VCaP (cell line): ENCODE measurements around the gene TMEM9.

Experiments used
- H3K27ac ChIP-seq: fragments of 450-650 bp; 2 replicates; pipeline ENCODE4 v1.5.1; 2017
- TF ChIP-seq, protein P1 (sequence below): fragments of 450-650 bp; conservative IDR thresholded peaks from 2 replicates; pipeline ENCODE4 v1.5.1; 2017; ENCODE audit warnings: mild to moderate bottlenecking, moderate library complexity

The TMEM9 gene

DNA sequence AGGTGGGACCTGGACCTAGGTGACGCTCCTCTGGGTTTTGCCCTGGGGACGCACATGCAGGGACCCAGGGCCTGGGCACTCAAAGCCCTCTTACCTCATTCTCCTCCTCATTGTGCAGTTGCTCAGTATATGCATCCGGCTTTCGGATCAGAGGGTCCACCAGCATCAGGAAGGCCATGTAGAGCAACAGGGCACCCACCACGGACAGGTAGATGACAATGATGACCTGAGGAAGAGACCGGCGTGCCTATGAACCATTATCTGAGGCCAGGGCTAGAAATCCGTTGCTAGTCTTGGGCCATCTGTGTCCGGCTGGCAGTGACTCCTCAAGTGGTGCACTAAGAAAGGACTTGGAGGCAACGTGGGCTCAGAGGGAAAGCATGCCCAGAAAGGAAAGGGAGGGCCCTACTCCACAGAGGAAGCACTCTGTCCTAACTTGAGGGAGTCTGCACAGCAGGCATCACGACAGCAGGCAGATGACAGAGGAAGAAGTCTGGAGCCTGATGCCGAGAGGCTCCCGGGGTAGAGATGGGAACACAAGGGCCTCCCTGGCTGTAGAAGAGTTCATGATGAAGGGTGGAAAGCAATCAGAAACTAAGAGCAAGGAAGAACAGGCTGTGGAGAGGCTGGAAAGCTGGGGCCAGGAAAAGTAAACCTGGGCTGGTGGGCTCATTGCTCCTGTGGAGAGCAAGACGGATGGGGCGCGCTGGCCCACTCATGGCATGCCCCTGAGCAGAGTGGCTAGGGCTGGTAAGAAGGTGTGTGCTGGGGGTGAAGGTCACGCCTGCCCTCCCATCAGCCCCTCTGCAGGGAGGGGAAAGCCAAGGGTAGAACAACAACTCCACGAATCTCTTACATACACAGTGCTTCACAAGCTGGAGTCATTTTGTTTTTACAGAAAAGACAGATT is 10.3 kb downstream of the TMEM9 start:
- H3K27ac ChIP-seq = no peak overlapping the region
- TF ChIP-seq, protein P1, sequence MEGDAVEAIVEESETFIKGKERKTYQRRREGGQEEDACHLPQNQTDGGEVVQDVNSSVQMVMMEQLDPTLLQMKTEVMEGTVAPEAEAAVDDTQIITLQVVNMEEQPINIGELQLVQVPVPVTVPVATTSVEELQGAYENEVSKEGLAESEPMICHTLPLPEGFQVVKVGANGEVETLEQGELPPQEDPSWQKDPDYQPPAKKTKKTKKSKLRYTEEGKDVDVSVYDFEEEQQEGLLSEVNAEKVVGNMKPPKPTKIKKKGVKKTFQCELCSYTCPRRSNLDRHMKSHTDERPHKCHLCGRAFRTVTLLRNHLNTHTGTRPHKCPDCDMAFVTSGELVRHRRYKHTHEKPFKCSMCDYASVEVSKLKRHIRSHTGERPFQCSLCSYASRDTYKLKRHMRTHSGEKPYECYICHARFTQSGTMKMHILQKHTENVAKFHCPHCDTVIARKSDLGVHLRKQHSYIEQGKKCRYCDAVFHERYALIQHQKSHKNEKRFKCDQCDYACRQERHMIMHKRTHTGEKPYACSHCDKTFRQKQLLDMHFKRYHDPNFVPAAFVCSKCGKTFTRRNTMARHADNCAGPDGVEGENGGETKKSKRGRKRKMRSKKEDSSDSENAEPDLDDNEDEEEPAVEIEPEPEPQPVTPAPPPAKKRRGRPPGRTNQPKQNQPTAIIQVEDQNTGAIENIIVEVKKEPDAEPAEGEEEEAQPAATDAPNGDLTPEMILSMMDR = no peak

DNA sequence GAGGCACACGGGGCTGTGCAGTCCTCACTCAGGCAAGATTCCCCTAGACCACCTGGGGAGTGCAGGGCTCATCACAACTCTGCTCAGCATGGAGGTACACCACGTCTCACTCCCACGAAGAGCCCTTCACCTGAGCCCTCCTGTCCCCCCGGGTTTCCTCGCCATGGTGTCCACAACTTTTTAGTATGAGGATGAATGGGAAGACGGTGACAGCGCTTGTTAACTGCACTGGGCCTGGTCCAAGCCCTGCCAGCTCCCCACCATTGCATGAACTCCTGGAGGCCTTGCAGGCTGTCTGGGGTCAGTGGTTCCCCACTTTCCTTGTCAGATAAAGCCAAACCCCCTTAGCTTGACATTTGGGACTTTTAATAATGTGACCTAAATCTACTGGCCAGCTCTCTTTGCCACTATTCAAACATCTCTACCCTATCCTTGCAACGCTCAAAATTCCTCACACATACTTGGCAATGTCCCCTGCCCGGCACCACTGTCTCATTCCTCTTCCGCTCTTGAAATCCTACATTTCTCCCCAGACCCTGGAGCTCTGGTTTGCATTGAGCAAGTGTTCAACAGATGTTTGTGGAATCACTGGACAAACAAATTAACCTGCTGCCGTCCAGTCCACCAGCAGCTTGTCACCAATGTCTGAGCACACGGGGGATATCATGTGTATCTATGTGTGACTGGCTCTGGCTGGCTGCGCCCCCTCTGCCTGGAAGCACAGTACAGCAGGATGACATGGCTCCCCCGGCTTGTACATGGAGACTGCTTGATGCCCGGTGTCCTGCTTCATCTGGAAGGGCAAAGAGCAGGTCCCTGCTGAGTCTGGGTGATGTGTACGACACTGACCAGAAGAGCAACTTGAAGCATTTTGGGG is 11.2 kb downstream of the TMEM9 start:
- TF ChIP-seq, protein P1 = no peak

DNA sequence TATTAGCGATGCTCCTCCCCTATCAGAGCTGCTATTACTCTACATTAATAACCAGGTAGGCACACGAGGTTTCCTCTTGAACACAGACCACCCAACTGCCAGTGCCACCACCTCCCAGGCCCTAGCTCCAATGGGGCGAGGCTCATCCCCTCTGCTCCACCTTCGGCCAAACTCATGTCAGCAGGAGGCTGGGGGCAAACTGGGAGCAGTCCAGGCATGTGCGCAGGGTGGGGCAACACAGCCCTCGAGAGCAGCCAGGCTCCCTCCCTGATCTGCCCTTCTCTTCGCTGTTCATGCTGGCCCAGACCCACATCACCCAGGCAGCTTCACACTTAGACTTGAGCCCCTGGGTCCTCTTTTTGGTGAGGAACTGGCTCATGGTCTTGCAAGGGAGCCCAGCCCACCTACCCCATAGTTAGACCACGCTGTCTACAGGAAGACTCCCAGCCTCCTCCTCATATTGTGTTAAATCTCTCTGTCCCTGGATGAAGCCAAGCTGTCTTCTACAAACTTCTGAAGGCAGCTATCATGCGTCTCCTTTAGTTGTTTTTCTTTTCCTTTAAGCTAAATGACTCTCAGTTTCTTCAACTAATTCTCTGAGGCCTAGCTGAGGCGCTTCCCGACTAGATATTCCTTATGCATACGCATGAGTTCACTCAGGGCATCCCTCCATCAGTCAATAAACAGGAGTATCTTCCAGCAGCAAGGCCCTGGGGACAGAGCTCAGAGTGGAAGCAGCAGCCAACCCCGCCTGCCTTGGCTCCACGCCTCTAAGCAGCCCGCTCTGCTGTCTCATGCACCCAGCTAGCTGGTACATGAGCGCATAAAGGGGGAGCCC is 12.0 kb downstream of the TMEM9 start:
- no peak overlapping the region for H3K27ac ChIP-seq

More for the DNA sequence above, 11.2 kb downstream of the TMEM9 start:
- no peak overlapping the region for H3K27ac ChIP-seq

DNA sequence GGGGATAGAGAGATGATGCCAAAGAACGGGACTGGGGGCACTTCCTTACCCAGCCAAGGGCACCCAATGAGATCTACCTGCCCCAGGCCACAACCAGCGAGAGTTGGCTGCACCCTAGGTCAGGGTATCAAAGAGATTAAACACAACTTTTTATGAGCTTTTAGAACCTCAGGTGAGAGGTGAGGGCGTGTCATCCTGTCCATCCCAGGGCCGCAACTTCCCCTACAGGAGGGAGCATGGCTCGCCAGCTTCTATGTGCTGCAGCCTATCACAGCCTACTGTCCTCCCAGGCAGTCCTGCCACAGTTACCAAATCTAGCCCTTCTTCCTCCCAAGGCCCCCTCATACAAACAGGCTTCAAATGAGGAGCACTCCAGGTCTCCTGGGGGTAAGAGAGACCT is 12.9 kb downstream of the TMEM9 start:
- TF ChIP-seq, protein P1 = no peak
- no peak overlapping the region for H3K27ac ChIP-seq

More for the DNA sequence above, 12.0 kb downstream of the TMEM9 start:
- TF ChIP-seq, protein P1 = no peak

DNA sequence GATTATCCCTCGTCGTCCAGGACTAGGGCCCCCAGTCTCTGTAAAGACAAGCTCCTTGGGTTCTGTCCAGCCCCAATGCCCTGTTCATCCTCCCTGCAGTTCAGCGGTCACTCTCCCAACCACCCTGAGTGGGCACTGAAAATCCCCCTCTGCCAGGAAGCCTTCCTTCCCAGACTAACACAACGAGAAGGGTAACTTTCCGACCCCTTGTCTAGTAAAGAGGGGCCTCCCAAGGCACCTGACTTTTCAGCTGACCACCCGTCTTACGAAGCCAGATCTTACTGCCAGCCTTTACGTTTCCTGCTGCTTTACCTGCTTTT is 13.4 kb downstream of the TMEM9 start:
- no peak overlapping the region for H3K27ac ChIP-seq
- TF ChIP-seq, protein P1 = no peak

DNA sequence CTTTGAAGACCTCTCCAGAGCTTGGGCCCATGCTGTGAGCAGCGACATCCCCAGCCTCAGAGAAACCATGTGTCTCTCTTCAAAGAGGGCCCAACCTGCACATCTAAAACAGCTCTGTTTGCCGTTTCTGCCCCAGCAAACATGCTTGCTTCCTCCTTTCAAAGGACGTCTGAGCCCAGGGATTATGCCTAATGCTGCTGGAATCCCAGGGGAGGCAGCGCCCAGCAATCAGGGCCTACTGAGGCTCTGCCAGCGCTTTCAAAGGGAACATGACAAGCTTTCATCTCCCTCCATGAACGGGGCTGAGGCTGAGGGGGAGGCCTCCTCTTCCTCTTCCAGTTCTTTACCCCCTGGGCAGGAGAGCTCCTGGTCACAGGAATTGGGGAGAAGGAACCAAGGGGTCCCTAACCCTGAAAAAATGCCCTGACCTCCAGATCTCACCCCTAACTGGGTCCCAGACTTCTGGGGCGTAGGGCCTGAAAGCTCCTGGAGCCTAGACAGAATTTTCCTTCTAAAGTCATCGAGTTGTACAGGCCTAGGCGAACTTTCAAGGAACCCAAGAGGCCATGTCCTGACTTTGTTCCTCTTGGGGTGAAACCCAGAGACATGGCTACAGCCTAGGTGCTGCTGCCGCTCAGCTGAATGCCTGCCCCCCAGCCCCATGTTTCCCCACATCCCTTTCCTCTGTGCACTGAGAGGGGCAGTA is 13.9 kb downstream of the TMEM9 start:
- TF ChIP-seq, protein P1 = no peak
- no peak overlapping the region for H3K27ac ChIP-seq
